GM12872 (cell line): Measurements from ENCODE around the gene NR5A2.

Experiments
- TF ChIP-seq, protein P1 (sequence below): IDR thresholded peaks from 3 replicates; pipeline ENCODE4 v1.5.1; 2011; ENCODE audit warnings: low read depth, mild to moderate bottlenecking, low read length, moderate library complexity; ENCODE audit not compliant: insufficient read depth

The NR5A2 gene

DNA sequence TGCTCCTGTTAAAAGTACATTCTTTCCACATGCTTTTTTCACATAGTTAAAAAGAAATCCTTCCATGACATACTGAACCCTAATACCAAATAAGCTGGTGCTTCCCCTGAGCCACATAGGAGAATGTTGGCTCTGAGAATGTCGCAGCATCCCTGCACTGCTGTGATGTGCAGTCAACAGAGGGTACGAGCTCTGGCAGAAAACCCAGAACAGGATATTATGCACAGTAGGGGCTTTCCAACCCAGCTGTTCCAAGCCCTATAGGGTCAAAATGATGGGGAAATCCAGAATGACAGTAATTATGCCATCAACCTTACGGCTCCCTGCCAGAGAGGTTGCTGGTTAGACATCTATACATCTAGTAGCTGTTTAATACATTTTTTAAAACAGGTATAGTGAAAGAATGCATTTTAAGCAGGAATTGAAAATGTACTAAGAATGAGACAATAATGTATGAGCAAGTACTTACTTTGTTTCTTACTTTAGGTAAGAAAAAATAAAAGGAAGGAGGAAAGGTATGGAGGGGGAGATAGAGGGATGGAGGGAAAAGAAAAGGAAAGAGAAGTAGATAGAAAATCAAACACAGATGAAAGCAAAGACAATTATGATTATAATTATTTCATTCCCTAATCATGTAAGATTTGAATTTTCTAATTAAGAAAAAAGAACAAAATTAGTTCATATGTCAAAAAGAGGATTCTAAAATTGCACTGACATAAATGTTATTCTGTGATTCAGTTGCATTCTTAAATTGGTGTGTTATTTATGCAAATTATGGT is 126.0 kb downstream of the NR5A2 start:
- TF ChIP-seq, protein P1, sequence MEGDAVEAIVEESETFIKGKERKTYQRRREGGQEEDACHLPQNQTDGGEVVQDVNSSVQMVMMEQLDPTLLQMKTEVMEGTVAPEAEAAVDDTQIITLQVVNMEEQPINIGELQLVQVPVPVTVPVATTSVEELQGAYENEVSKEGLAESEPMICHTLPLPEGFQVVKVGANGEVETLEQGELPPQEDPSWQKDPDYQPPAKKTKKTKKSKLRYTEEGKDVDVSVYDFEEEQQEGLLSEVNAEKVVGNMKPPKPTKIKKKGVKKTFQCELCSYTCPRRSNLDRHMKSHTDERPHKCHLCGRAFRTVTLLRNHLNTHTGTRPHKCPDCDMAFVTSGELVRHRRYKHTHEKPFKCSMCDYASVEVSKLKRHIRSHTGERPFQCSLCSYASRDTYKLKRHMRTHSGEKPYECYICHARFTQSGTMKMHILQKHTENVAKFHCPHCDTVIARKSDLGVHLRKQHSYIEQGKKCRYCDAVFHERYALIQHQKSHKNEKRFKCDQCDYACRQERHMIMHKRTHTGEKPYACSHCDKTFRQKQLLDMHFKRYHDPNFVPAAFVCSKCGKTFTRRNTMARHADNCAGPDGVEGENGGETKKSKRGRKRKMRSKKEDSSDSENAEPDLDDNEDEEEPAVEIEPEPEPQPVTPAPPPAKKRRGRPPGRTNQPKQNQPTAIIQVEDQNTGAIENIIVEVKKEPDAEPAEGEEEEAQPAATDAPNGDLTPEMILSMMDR = no peak

DNA sequence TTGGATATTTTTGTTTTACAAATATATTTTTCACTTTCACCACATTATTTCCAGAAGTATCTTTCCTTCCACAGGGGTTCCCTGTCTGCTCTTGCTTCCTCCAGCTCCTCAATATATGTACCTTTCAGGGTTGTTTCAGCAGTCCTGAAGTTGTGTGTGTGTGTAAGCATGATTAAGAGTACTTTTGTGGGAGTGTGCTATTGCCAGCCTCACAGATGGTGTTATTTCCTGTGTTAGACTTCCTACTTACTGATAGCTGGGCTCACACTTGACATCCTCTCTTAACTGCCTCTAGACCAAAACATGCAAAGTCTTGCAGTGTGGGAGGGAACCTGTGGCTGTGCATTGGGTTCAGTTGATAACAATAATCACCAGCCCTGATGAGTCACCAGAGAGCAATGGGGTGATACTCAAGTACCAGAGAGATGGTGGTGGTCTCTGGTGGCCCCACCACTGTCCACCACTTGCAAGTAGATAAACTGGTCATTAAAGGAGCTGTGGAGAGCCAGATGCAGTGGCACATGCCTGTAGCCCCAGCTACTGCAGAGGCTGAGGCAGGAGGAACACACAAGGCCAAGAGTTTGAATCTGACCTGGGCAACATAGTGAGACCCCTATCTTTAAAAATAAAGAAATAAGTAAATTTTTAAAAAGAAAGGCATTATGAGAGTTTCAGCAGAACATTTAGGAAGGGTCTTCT is 126.7 kb downstream of the NR5A2 start:
- TF ChIP-seq, protein P1 = no peak

DNA sequence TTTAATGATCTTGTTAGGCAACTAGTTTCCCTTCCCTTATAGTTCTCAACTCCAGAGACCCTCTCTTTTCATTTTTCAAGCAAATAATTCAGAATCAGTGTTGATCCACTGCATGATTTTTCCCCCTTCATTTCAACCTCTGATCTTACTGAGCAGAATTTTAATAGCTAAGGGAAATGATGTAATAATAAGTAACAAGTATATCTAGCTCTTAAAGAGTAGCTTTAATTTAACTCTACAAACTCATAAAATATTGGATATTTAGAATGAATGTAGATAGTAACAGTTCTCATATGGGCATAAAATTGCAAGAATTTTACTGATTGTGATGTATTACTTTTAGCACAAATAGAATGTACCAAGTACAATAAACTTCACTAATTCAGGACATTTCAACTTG is 130.2 kb downstream of the NR5A2 start:
- TF ChIP-seq, protein P1 = no peak

DNA sequence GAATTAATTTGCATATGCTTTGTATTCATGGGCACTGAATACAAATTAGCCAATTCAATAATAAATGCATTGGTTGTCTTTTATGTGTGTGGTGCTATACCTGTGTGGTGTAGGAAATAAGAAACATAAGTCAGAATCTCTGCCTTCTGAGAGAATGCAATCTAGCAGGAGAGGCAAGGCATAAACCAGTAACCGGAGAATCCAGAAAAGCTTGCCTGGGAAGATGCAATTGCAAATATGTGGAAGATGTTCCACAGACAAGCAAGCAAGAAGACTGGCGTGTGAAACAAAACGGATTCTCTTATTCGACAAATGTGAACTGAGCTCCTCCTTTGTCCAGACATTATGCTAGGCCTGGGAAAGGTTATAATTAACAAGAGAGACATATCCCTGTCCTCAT is 134.3 kb downstream of the NR5A2 start:
- TF ChIP-seq, protein P1 = no peak

DNA sequence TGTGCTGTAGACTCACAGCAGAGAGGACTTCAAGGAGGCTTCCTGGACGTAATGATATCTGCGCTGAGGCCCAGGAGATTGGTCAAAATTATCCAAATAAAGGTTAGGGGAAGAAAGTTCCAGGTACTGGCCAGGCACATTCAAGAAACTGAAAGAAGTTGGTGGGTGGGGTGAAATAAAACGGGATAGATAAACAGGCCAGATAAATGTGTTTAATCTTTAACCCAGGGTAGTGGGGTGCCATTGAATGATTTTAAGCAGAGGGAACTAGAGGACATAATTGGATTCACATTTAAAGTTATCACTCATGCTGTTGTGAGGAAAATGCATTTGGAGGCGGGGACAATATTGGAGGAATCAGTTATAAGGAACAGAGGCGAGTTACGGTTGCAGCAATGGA is 134.7 kb downstream of the NR5A2 start:
- TF ChIP-seq, protein P1 = no peak

DNA sequence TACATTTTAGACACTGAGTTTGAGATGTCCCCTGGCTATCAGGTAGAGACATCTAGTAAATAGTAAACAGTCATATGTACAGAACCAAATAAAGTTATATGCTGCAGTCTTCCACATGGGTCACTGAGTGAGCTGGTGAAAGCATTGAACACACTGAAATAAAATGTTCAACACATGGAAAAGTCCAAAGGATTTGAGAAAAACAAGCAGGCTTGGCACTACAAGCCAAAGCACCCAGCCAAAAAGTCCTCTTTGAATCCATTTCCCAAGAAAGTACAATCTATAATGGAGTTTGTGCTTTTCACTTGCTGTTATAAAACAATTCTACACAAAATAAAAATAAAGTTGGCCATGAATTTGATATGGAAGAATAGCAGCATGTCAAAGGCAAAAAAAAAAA is 135.4 kb downstream of the NR5A2 start:
- TF ChIP-seq, protein P1 = no peak

DNA sequence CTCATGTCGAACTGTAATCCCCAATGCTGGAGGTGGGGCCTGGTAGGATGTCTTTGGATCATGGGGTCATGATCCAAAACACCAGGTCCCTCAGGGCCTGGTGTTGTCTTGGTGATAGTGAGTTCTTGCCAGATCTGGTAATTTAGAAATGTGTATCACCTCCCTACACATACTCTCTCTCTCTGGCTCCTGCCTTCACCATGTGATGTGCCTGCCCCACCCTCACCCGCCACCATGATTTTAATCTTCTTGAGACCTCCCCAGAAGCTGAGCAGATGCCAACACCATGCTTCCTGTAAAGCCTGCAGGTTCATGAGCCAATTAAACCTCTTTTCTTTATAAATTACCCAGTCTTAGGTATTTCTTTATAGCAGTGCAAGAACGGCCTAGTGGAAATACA is 136.4 kb downstream of the NR5A2 start:
- TF ChIP-seq, protein P1 = no peak
